HepG2 (cell line): ENCODE data around the gene PLIN4. TPM values are rescaled to one million over a fixed set of nuclear protein-coding genes. Genes with fewer than 3 reads are reported as not detected.
A peak's percentile ranks its signal among the peaks of the same experiment; 100 is the strongest.

Experiments
- ATF7-NPFF ChIP-seq: sonication (generic); formaldehyde crosslinking; IDR thresholded peaks from 2 replicates; pipeline ENCODE4 v1.8.1; 2023; ENCODE audit warnings: mild to moderate bottlenecking, low read depth, missing genetic modification reagents, moderate library complexity
- CREBL2 ChIP-seq: sonication (generic); formaldehyde crosslinking; IDR thresholded peaks from 2 replicates; pipeline ENCODE4 v1.8.1; 2023; ENCODE audit warnings: missing genetic modification reagents, mild to moderate bottlenecking, borderline replicate concordance
- FOXP1 ChIP-seq, 2 experiments: fragments of 450-650 bp in 1 of 2; IDR thresholded peaks; 2 replicates each; pipeline ENCODE4 v1.6.1; 2017 to 2018; ENCODE audit warnings: antibody characterized with exemption in 1 of 2
- GABPA ChIP-seq, 2 experiments: IDR thresholded peaks; 2 replicates each; pipeline ENCODE4 v1.6.1; 2011 to 2016; ENCODE audit warnings: low read depth in 2 of 2, low read length in 1 of 2, missing biosample characterization in 1 of 2, missing genetic modification characterization in 1 of 2
- HMGA1 ChIP-seq: sonication (generic); formaldehyde crosslinking; conservative IDR thresholded peaks from 2 replicates; pipeline ENCODE4 v1.4.0; 2020; ENCODE audit warnings: missing genetic modification reagents
- HNF4G ChIP-seq, 2 experiments: sonication (generic) in 1 of 2; formaldehyde crosslinking in 1 of 2; IDR thresholded peaks; 2 replicates each; pipeline versions ENCODE4 v1.4.0 to v1.6.1; 2011 to 2020; ENCODE audit warnings: borderline replicate concordance in 2 of 2, low read depth in 2 of 2, mild to moderate bottlenecking in 2 of 2, low read length in 1 of 2, missing genetic modification reagents in 1 of 2, moderate library complexity in 1 of 2
- SP1 ChIP-seq, 2 experiments: fragments of 450-650 bp in 1 of 2; sonication (generic) in 1 of 2; formaldehyde crosslinking in 1 of 2; IDR thresholded peaks; 2 replicates each; pipeline versions ENCODE4 v1.4.0 to v1.6.1; 2016 to 2020; ENCODE audit warnings: missing genetic modification reagents in 1 of 2
- TFDP2 ChIP-seq: sonication (generic); formaldehyde crosslinking; IDR thresholded peaks from 2 replicates; pipeline ENCODE4 v1.4.0; 2020; ENCODE audit warnings: missing genetic modification reagents
- TFE3 ChIP-seq: IDR thresholded peaks from 2 replicates; pipeline ENCODE4 v1.6.1; 2016
- THYN1 ChIP-seq: sonication (generic); formaldehyde crosslinking; IDR thresholded peaks from 2 replicates; pipeline ENCODE4 v1.8.1; 2023; ENCODE audit warnings: low read depth, mild to moderate bottlenecking, moderate library complexity, missing genetic modification reagents, borderline replicate concordance
- ZMAT3 ChIP-seq: sonication (generic); formaldehyde crosslinking; conservative IDR thresholded peaks from 2 replicates; pipeline ENCODE4 v1.7.0; 2021; ENCODE audit warnings: missing genetic modification reagents
- ZNF180 ChIP-seq: sonication (generic); formaldehyde crosslinking; IDR thresholded peaks from 2 replicates; pipeline ENCODE4 v1.4.0; 2020; ENCODE audit warnings: low read depth, missing genetic modification reagents, borderline replicate concordance
- ZNF251 ChIP-seq: sonication (generic); formaldehyde crosslinking; IDR thresholded peaks from 2 replicates; pipeline ENCODE4 v1.9.0; 2021; ENCODE audit warnings: mild to moderate bottlenecking, missing genetic modification reagents
- ZSCAN30 ChIP-seq: sonication (generic); formaldehyde crosslinking; IDR thresholded peaks from 2 replicates; pipeline ENCODE4 v1.5.0; 2020; ENCODE audit warnings: mild to moderate bottlenecking, missing genetic modification reagents
- polyA plus RNA-seq, 8 experiments: library from polyadenylated mRNA; depleted of rRNA in 3 of 8; stranded (reverse) in 7 of 8; unstranded in 1 of 8; fragments of >200 nt; fragmentation: Illumina TruSeq in 4 of 8; extraction: Trizol in 4 of 8; gene quantifications; 2 replicates each; pipeline versions ENCODE4 v1.2.1 to v1.2.3, GENCODE V29; 2011 to 2016; ENCODE audit warnings: low read depth in 4 of 8, missing spikeins in 1 of 8, mixed read lengths in 1 of 8; ENCODE audit not compliant: insufficient read depth in 1 of 8
- total RNA-seq, 5 experiments: library from RNA; depleted of rRNA; stranded (reverse); fragments of >200 nt; fragmentation: Illumina TruSeq; extraction: Trizol; gene quantifications; 2 replicates each; pipeline ENCODE4 v1.2.3, GENCODE V29; 2016; ENCODE audit warnings: low read depth in 1 of 5
- TF ChIP-seq, protein P1 (sequence below): sonication (generic); formaldehyde crosslinking; IDR thresholded peaks from 2 replicates; pipeline ENCODE4 v1.5.1; 2020; ENCODE audit warnings: mild to moderate bottlenecking, missing genetic modification reagents, moderate library complexity
- TF ChIP-seq, protein P2 (sequence below): sonication (generic); formaldehyde crosslinking; IDR thresholded peaks from 2 replicates; pipeline ENCODE4 v1.4.0; 2020; ENCODE audit warnings: missing genetic modification reagents
- TF ChIP-seq, protein P3 (sequence below): IDR thresholded peaks from 2 replicates; pipeline ENCODE4 v1.6.1; 2016; ENCODE audit warnings: mild to moderate bottlenecking

Gene PLIN4
- total and polyA plus RNA-seq, 2 of the 13 experiments (the other 11 are each of a cell fraction or from before 2014, with no cell fraction given), result 1.1 to 1.3 TPM

GRCh38 chr19:4534836-4535658 is 16.8 kb upstream of the PLIN4 start, which contains the start of gene PLIN5 (continued):
- TF ChIP-seq ZNF251 (CRISPR knock-in tag) (no peak), FOXP1 (IDR thresholded peaks at IDR 0.05) (no peak), FOXP1 (CRISPR knock-in tag; IDR thresholded peaks at IDR 0.05) (no peak), CREBL2 (CRISPR knock-in tag) (no peak), GABPA (IDR thresholded peaks at IDR 0.05; ENCODE audit: low read depth, low read length) (no peak), GABPA (CRISPR knock-in tag; IDR thresholded peaks at IDR 0.05; ENCODE audit: low read depth) (0 out of 2 replicates have a peak, but pooled peaks have one; percentile 11), TFDP2 (CRISPR knock-in tag) (peak; percentile 84), HNF4G (IDR thresholded peaks at IDR 0.05; ENCODE audit: borderline replicate concordance, low read depth, low read length) (no peak), HNF4G (CRISPR knock-in tag; IDR thresholded peaks at IDR 0.05; ENCODE audit: borderline replicate concordance, low read depth) (0 out of 2 replicates have a peak, but pooled peaks have one; percentile 33), HMGA1 (CRISPR knock-in tag) (no peak), SP1 (IDR thresholded peaks at IDR 0.05) (no peak), SP1 (CRISPR knock-in tag; IDR thresholded peaks at IDR 0.05) (peak; percentile 86), ZSCAN30 (CRISPR knock-in tag) (no peak), ZMAT3 (CRISPR knock-in tag) (no peak; the same call in 1 of the 2 replicates), THYN1 (CRISPR knock-in tag) (no peak), ZNF180 (no peak), TFE3 (no peak), ATF7-NPFF (CRISPR knock-in tag) (no peak)
- TF ChIP-seq, protein P1, sequence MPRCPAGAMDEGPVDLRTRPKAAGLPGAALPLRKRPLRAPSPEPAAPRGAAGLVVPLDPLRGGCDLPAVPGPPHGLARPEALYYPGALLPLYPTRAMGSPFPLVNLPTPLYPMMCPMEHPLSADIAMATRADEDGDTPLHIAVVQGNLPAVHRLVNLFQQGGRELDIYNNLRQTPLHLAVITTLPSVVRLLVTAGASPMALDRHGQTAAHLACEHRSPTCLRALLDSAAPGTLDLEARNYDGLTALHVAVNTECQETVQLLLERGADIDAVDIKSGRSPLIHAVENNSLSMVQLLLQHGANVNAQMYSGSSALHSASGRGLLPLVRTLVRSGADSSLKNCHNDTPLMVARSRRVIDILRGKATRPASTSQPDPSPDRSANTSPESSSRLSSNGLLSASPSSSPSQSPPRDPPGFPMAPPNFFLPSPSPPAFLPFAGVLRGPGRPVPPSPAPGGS (CRISPR knock-in tag), result no peak
- TF ChIP-seq, protein P2, sequence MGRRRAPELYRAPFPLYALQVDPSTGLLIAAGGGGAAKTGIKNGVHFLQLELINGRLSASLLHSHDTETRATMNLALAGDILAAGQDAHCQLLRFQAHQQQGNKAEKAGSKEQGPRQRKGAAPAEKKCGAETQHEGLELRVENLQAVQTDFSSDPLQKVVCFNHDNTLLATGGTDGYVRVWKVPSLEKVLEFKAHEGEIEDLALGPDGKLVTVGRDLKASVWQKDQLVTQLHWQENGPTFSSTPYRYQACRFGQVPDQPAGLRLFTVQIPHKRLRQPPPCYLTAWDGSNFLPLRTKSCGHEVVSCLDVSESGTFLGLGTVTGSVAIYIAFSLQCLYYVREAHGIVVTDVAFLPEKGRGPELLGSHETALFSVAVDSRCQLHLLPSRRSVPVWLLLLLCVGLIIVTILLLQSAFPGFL (CRISPR knock-in tag), result no peak
- TF ChIP-seq, protein P3, sequence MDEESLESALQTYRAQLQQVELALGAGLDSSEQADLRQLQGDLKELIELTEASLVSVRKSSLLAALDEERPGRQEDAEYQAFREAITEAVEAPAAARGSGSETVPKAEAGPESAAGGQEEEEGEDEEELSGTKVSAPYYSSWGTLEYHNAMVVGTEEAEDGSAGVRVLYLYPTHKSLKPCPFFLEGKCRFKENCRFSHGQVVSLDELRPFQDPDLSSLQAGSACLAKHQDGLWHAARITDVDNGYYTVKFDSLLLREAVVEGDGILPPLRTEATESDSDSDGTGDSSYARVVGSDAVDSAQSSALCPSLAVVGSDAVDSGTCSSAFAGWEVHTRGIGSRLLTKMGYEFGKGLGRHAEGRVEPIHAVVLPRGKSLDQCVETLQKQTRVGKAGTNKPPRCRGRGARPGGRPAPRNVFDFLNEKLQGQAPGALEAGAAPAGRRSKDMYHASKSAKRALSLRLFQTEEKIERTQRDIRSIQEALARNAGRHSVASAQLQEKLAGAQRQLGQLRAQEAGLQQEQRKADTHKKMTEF (CRISPR knock-in tag), result peak; percentile 52; the same call in 1 of the 2 replicates
